HCT116 (cell line): ENCODE data around the gene PTCD3.

Source experiments
- CEBPB ChIP-seq: IDR thresholded peaks from 2 replicates; pipeline ENCODE4 v1.6.1; 2012; ENCODE audit warnings: low read depth
- EZH2 ChIP-seq: fragments of 200-600 bp; sonication (generic); IDR thresholded peaks from 2 replicates; pipeline ENCODE4 v1.6.1; 2017; ENCODE audit warnings: antibody characterized with exemption, mixed run types
- JUND ChIP-seq: IDR thresholded peaks from 2 replicates; pipeline ENCODE4 v1.6.1; 2012
- POLR2A ChIP-seq: IDR thresholded peaks from 2 replicates; pipeline ENCODE4 v1.7.0; 2011; ENCODE audit warnings: borderline replicate concordance; ENCODE audit not compliant: insufficient read depth, insufficient read length; ENCODE audit errors: extremely low read depth
- POLR2AphosphoS5 ChIP-seq: IDR thresholded peaks from 2 replicates; pipeline ENCODE4 v1.6.1; 2011; ENCODE audit warnings: mild to moderate bottlenecking, low read depth, low read length, moderate library complexity
- RAD21 ChIP-seq: IDR thresholded peaks from 2 replicates; pipeline ENCODE4 v1.6.1; 2012; ENCODE audit warnings: low read depth, mild to moderate bottlenecking
- TF ChIP-seq, protein P1 (sequence below), 3 experiments: fragments of 200-600 bp in 1 of 3; sonication (generic) in 1 of 3; IDR thresholded peaks in 2 of 3; conservative IDR thresholded peaks in 1 of 3; 2 replicates each; pipeline ENCODE4 v1.5.1; 2012 to 2017; ENCODE audit warnings: low read depth in 2 of 3, low read length in 2 of 3, antibody characterized with exemption in 1 of 3, borderline replicate concordance in 1 of 3, control low read depth in 1 of 3, mild to moderate bottlenecking in 1 of 3, mixed read lengths in 1 of 3, mixed run types in 1 of 3, moderate library complexity in 1 of 3; ENCODE audit not compliant: insufficient read depth in 1 of 3
- TF ChIP-seq, protein P2 (sequence below): IDR thresholded peaks from 2 replicates; pipeline ENCODE4 v1.6.1; 2012

DNA sequence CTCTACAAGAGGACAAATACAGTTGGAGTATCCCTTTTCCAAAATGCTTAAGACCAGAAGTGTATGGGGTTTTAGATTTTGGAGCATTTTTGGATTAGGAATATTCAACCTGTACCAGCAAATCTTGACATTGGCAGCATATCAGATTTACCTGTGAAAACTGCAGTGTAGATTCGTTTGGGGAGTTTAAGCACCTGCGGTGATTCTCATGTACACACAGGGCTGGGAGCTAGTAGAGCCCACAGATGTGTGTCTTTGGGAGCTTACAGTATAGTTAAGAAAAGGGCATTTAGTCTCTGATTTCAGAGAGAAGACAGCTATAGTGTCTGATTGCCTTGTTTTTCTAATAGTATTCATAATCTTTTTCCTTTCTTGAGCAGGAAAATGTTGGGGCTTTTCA lies 30.1 kb downstream of the PTCD3 start:
- TF ChIP-seq, protein P1, sequence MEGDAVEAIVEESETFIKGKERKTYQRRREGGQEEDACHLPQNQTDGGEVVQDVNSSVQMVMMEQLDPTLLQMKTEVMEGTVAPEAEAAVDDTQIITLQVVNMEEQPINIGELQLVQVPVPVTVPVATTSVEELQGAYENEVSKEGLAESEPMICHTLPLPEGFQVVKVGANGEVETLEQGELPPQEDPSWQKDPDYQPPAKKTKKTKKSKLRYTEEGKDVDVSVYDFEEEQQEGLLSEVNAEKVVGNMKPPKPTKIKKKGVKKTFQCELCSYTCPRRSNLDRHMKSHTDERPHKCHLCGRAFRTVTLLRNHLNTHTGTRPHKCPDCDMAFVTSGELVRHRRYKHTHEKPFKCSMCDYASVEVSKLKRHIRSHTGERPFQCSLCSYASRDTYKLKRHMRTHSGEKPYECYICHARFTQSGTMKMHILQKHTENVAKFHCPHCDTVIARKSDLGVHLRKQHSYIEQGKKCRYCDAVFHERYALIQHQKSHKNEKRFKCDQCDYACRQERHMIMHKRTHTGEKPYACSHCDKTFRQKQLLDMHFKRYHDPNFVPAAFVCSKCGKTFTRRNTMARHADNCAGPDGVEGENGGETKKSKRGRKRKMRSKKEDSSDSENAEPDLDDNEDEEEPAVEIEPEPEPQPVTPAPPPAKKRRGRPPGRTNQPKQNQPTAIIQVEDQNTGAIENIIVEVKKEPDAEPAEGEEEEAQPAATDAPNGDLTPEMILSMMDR (IDR thresholded peaks at IDR 0.05 in 2 of 3, conservative IDR thresholded peaks at IDR 0.05 in 1 of 3; ENCODE audit: borderline replicate concordance in 1 of 3, insufficient read depth in 1 of 3, low read depth in 2 of 3, low read length in 2 of 3) = no peak
- TF ChIP-seq EZH2 = no peak
- TF ChIP-seq POLR2A = no peak
- TF ChIP-seq, protein P2, sequence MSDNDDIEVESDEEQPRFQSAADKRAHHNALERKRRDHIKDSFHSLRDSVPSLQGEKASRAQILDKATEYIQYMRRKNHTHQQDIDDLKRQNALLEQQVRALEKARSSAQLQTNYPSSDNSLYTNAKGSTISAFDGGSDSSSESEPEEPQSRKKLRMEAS = no peak
- TF ChIP-seq CEBPB = no peak
- no peak for TF ChIP-seq RAD21
- no peak for TF ChIP-seq POLR2AphosphoS5
- no peak for TF ChIP-seq JUND
